ENCODE results near the gene XPO1.

- TF ChIP-seq EP300 (IDR thresholded peaks at IDR 0.05; ENCODE audit: low read depth) (no peak), CTCF (IDR thresholded peaks at IDR 0.05) (no peak)
Measured at GRCh38 chr2:61437170-61437569, 101.0 kb downstream of the XPO1 start.

Measured in transverse colon (tissue), 3 donors.